ENCODE measurements around the gene SLC4A11.

- TF ChIP-seq, protein P1, sequence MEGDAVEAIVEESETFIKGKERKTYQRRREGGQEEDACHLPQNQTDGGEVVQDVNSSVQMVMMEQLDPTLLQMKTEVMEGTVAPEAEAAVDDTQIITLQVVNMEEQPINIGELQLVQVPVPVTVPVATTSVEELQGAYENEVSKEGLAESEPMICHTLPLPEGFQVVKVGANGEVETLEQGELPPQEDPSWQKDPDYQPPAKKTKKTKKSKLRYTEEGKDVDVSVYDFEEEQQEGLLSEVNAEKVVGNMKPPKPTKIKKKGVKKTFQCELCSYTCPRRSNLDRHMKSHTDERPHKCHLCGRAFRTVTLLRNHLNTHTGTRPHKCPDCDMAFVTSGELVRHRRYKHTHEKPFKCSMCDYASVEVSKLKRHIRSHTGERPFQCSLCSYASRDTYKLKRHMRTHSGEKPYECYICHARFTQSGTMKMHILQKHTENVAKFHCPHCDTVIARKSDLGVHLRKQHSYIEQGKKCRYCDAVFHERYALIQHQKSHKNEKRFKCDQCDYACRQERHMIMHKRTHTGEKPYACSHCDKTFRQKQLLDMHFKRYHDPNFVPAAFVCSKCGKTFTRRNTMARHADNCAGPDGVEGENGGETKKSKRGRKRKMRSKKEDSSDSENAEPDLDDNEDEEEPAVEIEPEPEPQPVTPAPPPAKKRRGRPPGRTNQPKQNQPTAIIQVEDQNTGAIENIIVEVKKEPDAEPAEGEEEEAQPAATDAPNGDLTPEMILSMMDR (IDR thresholded peaks at IDR 0.05): no peak
- TF ChIP-seq POLR2A (IDR thresholded peaks at IDR 0.05; ENCODE audit: low read length) (peak; percentile 42), HOXA7 (CRISPR knock-in tag; IDR thresholded peaks at IDR 0.05) (no peak), EP300 (IDR thresholded peaks at IDR 0.05) (no peak), RCOR1 (IDR thresholded peaks at IDR 0.05; ENCODE audit: low read depth, low read length) (no peak), JUN (IDR thresholded peaks at IDR 0.05) (peak in 1 of 2 experiments; percentile 18; a peak in 1 of 5 replicates), HDAC2 (IDR thresholded peaks at IDR 0.05) (no peak), CBX2 (IDR thresholded peaks at IDR 0.05; ENCODE audit: borderline replicate concordance, low read depth) (no peak)
- TF ChIP-seq, protein P2, sequence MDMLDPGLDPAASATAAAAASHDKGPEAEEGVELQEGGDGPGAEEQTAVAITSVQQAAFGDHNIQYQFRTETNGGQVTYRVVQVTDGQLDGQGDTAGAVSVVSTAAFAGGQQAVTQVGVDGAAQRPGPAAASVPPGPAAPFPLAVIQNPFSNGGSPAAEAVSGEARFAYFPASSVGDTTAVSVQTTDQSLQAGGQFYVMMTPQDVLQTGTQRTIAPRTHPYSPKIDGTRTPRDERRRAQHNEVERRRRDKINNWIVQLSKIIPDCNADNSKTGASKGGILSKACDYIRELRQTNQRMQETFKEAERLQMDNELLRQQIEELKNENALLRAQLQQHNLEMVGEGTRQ (IDR thresholded peaks at IDR 0.05): no peak
Observed at GRCh38 chr20:3239026-3239866, at the start of gene SLC4A11.
